Bronchial epithelial cell (primary cell): ENCODE measurements around the gene BAG5. TPM values are rescaled to one million over a fixed set of nuclear protein-coding genes. Genes with fewer than 3 reads are reported as not detected.

ENCODE experiments used
- DNase-seq: peaks from one replicate; pipeline ENCODE4 v3.0.0-alpha.2; 2010; ENCODE audit warnings: low read depth
- FAIRE-seq: peaks from 2 replicates; lab custom pipeline; 2011; peaks lifted over from hg19 to GRCh38; lab: Jason Lieb, UNC
- H3K27me3 ChIP-seq: 2 replicates; pipeline ENCODE4 v1.5.1; 2011; ENCODE audit warnings: low read length; ENCODE audit not compliant: control insufficient read depth, insufficient read depth
- H3K36me3 ChIP-seq: 2 replicates; pipeline ENCODE4 v1.5.1; 2011; ENCODE audit warnings: low read length; ENCODE audit not compliant: control insufficient read depth, insufficient read depth
- H3K4me3 ChIP-seq: 2 replicates; pipeline ENCODE4 v1.5.1; 2011; ENCODE audit warnings: mild to moderate bottlenecking, low read depth, low read length, control low read depth
- CTCF ChIP-seq: IDR thresholded peaks from 2 replicates; pipeline ENCODE4 v1.5.1; 2011; ENCODE audit warnings: mild to moderate bottlenecking, moderate library complexity, low read length, control low read depth, inconsistent platforms; ENCODE audit not compliant: insufficient read depth, severe bottlenecking
- total RNA-seq: library from RNA; depleted of rRNA; stranded (reverse); fragments of >200 nt; gene quantifications from 2 replicates; pipeline ENCODE4 v1.2.1, GENCODE V29; 2014

BAG5 gene
- total RNA-seq, 1 donor from 2014 or later, result 42.9 TPM

GRCh38 chr14:103510724-103511693 lies 51.4 kb downstream of the BAG5 start:
- TF ChIP-seq CTCF, result no peak
- no peak overlapping the region for H3K4me3 ChIP-seq
- no peak for FAIRE-seq
- H3K36me3 ChIP-seq, result peaks cover 5% of the 10 kb centered on the region
- DNase-seq, result no peak
- no peaks in the 10 kb centered on the region for H3K27me3 ChIP-seq

GRCh38 chr14:103509864-103510723 lies 52.4 kb downstream of the BAG5 start:
- no peak for FAIRE-seq
- TF ChIP-seq CTCF, result no peak
- Histone ChIP-seq H3K27me3 (no peaks in the 10 kb centered on the region), H3K4me3 (no peak overlapping the region), H3K36me3 (peaks cover 6% of the 10 kb centered on the region)
- no peak for DNase-seq

DNA sequence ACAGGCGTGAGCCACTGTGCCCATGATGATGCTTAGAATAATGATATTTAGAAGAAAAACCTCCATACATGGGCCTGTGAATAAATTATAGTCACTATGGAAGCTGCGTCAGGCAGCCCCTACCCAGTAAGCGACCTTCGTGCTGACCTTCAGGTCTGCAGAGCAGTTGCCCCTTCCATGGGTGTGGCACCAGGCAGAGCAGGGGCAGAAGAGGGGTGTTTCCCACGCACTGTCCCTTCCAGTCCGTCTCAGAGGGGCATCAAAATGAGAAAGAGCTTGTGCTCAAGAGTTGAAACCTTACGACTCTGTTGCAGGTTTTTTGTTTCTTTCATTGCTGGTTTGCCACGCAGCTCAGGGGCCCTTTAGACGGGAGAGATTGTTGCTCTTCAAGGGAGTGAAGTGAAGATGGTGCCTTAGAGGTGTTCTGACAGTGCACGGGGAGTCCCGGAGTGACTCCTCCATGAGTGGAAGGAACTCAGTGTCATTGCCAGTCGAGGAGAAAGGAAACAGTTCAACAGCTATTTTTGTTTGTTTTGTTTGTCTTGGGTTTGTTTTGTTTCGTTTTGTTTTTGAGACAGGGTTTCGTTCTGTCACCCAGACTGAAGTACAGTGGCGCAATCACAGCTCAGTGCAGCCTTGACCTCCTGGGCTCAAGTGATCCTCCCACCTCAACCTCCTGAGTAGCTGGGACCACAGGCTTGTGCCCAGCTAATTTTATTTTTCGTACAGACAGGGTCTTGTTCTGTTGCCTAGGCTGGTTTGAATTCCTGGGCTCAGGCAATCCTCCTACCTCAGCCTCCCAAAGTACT lies 53.7 kb downstream of the BAG5 start:
- FAIRE-seq, result peak; percentile 84
- Histone ChIP-seq H3K27me3 (no peaks in the 10 kb centered on the region), H3K36me3 (peaks cover 12% of the 10 kb centered on the region), H3K4me3 (no peak overlapping the region)
- DNase-seq, result no peak
- no peak for TF ChIP-seq CTCF

DNA sequence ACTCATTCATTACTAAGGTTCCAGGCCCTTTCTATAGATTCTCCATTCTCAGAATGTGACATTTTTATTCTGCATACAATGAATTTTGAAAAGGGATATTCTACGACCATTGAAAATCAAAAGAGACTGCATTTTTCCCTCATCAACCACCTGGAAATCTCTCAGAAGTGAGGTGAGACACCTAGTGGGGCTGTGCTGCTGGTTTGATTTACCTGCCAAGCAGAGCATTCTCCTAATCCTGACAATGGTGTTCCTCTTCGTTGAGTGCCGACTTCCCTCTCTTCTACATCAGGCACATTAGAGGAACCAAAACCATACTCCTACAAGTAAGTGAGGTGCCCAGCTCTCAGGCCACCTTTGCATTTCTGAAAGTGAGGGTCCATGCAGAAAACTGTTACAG lies 54.7 kb downstream of the BAG5 start:
- Histone ChIP-seq H3K27me3 (no peaks in the 10 kb centered on the region), H3K36me3 (peaks cover 17% of the 10 kb centered on the region), H3K4me3 (no peak overlapping the region)
- no peak for DNase-seq
- TF ChIP-seq CTCF, result no peak
- no peak for FAIRE-seq

Other genes starting within 250 kb of the BAG5 start
- gene EIF5, start 228.4 kb downstream of the BAG5 start, total RNA-seq, result 133 and 180 TPM in 2 replicates
- 77.9 and 98.7 TPM in 2 replicates for gene MARK3, start 177.2 kb downstream of the BAG5 start, total RNA-seq
- 31.3 and 50.8 TPM in 2 replicates for gene CKB, start 39.8 kb downstream of the BAG5 start, total RNA-seq
- 8.7 and 13.7 TPM in 2 replicates for gene TRMT61A, start 33.5 kb downstream of the BAG5 start, total RNA-seq
- 17.4 and 23.9 TPM in 2 replicates for gene COA8, start 303 bp upstream of the BAG5 start, total RNA-seq
- 249 and 283 TPM in 2 replicates for gene KLC1, start 66.6 kb upstream of the BAG5 start, total RNA-seq
- gene XRCC3, start 152.8 kb upstream of the BAG5 start, total RNA-seq, result 4.9 and 6.1 TPM in 2 replicates
- gene ZFYVE21, start 153.2 kb upstream of the BAG5 start, total RNA-seq, result 76.1 and 77.7 TPM in 2 replicates